T-helper 22 cell (primary cell): ENCODE data around the gene AGPS.

Experiments used
- DNase-seq: peaks from one replicate; pipeline ENCODE4 v3.0.0-alpha.2; 2020; ENCODE audit warnings: low read depth

The AGPS gene

GRCh38 chr2:177551989-177552421, 159.4 kb downstream of the AGPS start:
- DNase-seq, result no peak

GRCh38 chr2:177552422-177553175, 160.0 kb downstream of the AGPS start:
- peak; percentile 85 for DNase-seq

- DNase-seq, result no peak
These were observed 160.8 kb downstream of the AGPS start for GRCh38 chr2:177553176-177553884.

- no peak for DNase-seq
These were observed 161.8 kb downstream of the AGPS start for GRCh38 chr2:177554365-177554764.

- no peak for DNase-seq
These were observed 163.6 kb downstream of the AGPS start for GRCh38 chr2:177556153-177556552.

- DNase-seq, result no peak
These were observed 165.2 kb downstream of the AGPS start for GRCh38 chr2:177557794-177558193.

- DNase-seq, result no peak
These were observed 167.1 kb downstream of the AGPS start for GRCh38 chr2:177559638-177560037.

GRCh38 chr2:177568390-177568789, 175.8 kb downstream of the AGPS start:
- DNase-seq, result no peak

- no peak for DNase-seq
These were observed 176.3 kb downstream of the AGPS start for GRCh38 chr2:177568893-177569292.

- DNase-seq, result no peak
These were observed 179.7 kb downstream of the AGPS start for GRCh38 chr2:177572236-177572671.

GRCh38 chr2:177573120-177573519, 180.5 kb downstream of the AGPS start:
- no peak for DNase-seq

- DNase-seq, result no peak
These were observed 181.8 kb downstream of the AGPS start for GRCh38 chr2:177574356-177574755.

GRCh38 chr2:177575358-177575757, 182.8 kb downstream of the AGPS start:
- no peak for DNase-seq

GRCh38 chr2:177577075-177577474, 184.5 kb downstream of the AGPS start:
- no peak for DNase-seq

GRCh38 chr2:177578454-177578853, 185.9 kb downstream of the AGPS start:
- DNase-seq, result no peak

- no peak for DNase-seq
These were observed 187.0 kb downstream of the AGPS start for GRCh38 chr2:177579486-177580036.

- DNase-seq, result no peak
These were observed 189.4 kb downstream of the AGPS start for GRCh38 chr2:177582000-177582399.

- DNase-seq, result no peak
These were observed 191.6 kb downstream of the AGPS start for GRCh38 chr2:177584030-177584692.

GRCh38 chr2:177585234-177585863, 192.8 kb downstream of the AGPS start:
- DNase-seq, result no peak

- no peak for DNase-seq
These were observed 193.6 kb downstream of the AGPS start for GRCh38 chr2:177586154-177586553.

GRCh38 chr2:177587371-177587770, 194.8 kb downstream of the AGPS start:
- DNase-seq, result no peak

- DNase-seq, result no peak
These were observed 196.1 kb downstream of the AGPS start for GRCh38 chr2:177588671-177589070.
